Vagina (tissue), 2 donors: ENCODE data around the gene SPATA22.
"Not testable (repeated sequence)": the region's sequence is repeated elsewhere in the genome, so short reads cannot be mapped to it uniquely, and the experiment has no call there.

Source experiments
- CTCF ChIP-seq, 3 experiments: fragments of 450-650 bp in 2 of 3; fragments of 200-600 bp in 1 of 3; sonication (generic) in 1 of 3; IDR thresholded peaks; one replicate each; pipeline ENCODE4 v1.5.1; 2017 to 2019; ENCODE audit warnings: antibody characterized with exemption in 3 of 3, mild to moderate bottlenecking in 2 of 3, moderate library complexity in 2 of 3
- POLR2AphosphoS5 ChIP-seq, 2 donors: sonication (generic); formaldehyde crosslinking; IDR thresholded peaks; one replicate each; pipeline ENCODE4 v1.9.0; 2017; ENCODE audit warnings: antibody characterized with exemption in 2 of 2, mild to moderate bottlenecking in 2 of 2, low read depth in 1 of 2; ENCODE audit not compliant: insufficient read depth in 1 of 2

DNA sequence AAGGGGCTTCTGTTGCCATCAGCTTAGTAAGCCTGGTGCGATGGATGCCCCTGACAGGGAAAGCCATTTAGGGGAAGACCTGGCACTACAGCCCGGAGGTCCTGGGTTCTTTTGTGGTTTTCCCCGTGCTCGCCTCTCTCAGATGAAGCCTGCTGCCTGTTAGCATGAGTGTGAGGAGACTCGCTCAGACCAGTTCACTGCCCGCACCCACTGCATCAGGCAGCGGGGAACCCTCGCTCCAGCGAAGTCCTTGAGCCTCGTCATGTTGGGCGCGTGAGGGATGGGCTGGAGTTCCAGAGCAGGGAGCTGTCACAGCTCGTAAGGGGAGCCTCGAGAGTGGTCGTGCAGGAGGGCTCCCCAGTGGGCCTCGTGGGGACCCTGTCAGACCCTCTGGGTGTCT is 59.4 kb downstream of the SPATA22 start:
- not testable (repeated sequence) for TF ChIP-seq POLR2AphosphoS5 (IDR thresholded peaks at IDR 0.05; ENCODE audit: insufficient read depth in 1 of 2, low read depth in 1 of 2); CTCF (IDR thresholded peaks at IDR 0.05)
